ENCODE measurements around the gene PHEX.

The PHEX gene

DNA sequence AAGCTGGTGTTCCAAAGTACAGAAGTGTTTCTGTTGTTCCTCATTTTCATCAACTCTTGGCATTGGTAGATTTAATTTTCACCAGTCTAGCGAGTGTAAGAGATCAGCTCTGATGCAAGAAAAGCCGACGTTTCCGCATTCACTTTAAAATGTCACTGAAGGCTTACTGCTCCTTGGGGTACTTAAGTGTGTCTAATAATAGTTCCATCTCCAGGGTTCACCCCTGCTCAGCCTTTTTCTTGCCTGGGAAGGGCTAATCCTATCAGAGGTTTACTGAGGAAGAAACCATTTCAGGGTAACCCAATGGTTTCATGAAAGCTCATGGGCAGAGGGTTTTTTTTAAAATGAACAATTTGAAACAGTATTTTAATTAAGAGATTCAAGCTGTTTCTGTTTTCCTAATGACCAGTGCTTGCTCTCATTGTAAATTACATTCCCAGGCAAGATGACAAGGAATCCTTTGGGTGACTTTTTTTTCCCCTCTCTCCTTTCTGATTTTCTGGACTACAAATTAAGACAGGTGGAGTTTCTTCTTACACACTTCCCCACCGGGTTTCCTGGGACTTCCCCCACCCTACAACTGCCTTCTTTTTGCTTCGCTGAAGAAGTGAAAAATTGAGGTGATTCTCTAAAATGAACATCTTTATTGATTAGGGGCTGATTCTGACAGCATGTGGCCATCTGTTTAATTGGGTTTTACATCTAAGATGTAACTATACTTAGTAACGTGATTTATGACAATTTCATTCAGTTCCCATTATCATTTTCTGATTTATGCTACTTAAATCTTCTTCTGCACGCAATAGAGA is 161.9 kb downstream of the PHEX start:
- no peak for TF ChIP-seq CTCF (conservative IDR thresholded peaks at IDR 0.05; ENCODE audit: low read depth, low read length)
- no peak overlapping the region for H3K4me3 ChIP-seq (ENCODE audit: low read depth, low read length)
- no peak for DNase-seq (ENCODE audit: low read depth)

GRCh38 chrX:22194660-22194945 is 162.5 kb downstream of the PHEX start:
- TF ChIP-seq CTCF (conservative IDR thresholded peaks at IDR 0.05; ENCODE audit: low read depth, low read length), result no peak
- DNase-seq (ENCODE audit: low read depth), result no peak
- H3K4me3 ChIP-seq (ENCODE audit: low read depth, low read length), result no peak overlapping the region

DNA sequence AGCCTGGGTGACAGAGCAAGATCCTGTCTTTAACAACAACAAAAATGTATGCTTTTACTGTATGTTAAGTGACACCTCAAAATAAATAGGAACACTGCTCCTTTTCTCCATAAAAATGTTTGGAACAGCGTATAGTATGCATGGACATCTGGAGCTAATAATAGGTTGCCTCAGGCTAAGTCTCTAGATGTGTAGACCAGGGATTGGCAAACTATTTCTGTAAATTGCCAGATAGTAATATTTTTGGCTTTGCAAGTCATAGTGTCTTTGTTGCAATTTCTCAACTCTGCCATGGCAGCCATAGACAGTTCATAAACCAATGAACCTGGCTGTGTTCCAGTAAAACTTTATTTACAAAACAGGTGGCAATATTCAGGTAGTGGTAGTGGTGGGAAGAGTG is 164.0 kb downstream of the PHEX start:
- TF ChIP-seq CTCF (conservative IDR thresholded peaks at IDR 0.05; ENCODE audit: low read depth, low read length), result no peak
- no peak for DNase-seq (ENCODE audit: low read depth)
- no peak overlapping the region for H3K4me3 ChIP-seq (ENCODE audit: low read depth, low read length)

DNA sequence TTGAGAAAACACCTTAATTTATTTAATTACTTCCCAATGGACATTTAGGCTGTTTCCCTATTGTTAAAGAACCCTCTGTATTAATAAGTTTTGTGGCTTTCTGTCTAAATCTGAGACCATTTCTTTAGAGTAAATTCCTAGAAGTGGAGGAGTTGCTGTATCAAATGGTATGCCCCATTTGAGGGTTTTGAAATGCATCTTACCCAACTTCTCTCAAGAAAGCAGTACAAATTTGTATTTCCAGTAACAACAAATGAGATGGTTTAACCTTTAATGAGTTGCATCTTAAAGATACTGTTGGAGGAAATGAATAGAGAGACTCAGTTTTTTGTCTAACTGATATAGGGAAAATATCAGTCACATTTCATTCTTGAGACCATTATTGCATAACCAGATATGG is 170.1 kb downstream of the PHEX start:
- H3K4me3 ChIP-seq (ENCODE audit: low read depth, low read length), result no peak overlapping the region
- DNase-seq (ENCODE audit: low read depth), result no peak
- no peak for TF ChIP-seq CTCF (conservative IDR thresholded peaks at IDR 0.05; ENCODE audit: low read depth, low read length)

DNA sequence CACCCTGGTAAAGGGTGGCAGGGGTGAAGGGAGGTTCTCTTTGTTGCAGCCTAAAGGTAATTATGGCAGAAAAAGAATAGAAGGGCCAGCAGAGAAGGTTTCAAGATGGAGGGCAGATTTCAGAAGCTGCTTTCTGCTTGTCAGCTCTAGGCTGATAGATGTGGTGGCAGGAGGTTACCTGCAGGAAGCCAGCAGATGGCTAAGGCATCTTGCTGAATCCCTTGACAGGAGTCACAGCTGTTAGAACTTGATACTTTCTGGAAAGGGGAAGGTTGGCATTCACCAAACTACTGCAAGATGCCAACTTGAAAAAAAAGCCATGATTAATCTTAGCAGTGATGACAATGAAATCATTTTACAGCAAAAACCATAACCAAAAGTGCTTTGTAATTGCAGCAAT is 171.1 kb downstream of the PHEX start:
- TF ChIP-seq CTCF (conservative IDR thresholded peaks at IDR 0.05; ENCODE audit: low read depth, low read length), result no peak
- no peak overlapping the region for H3K4me3 ChIP-seq (ENCODE audit: low read depth, low read length)
- no peak for DNase-seq (ENCODE audit: low read depth)

GRCh38 chrX:22206781-22207180 is 174.7 kb downstream of the PHEX start:
- no peak for TF ChIP-seq CTCF (conservative IDR thresholded peaks at IDR 0.05; ENCODE audit: low read depth, low read length)
- no peak overlapping the region for H3K4me3 ChIP-seq (ENCODE audit: low read depth, low read length)
- no peak for DNase-seq (ENCODE audit: low read depth)

- no peak for TF ChIP-seq CTCF (conservative IDR thresholded peaks at IDR 0.05; ENCODE audit: low read depth, low read length)
Observed at GRCh38 chrX:22220941-22221340, 188.8 kb downstream of the PHEX start.

More at GRCh38 chrX:22220941-22221340, 188.8 kb downstream of the PHEX start:
- peak; percentile 52 for DNase-seq (ENCODE audit: low read depth)
- no peak overlapping the region for H3K4me3 ChIP-seq (ENCODE audit: low read depth, low read length)
